Lower leg skin (tissue), 4 donors: Measurements from ENCODE around the gene ADPRH. TPM values are rescaled to one million over a fixed set of nuclear protein-coding genes. Genes with fewer than 3 reads are reported as not detected.

Source experiments
- DNase-seq, 2 donors: peaks; one replicate each; pipeline ENCODE4 v3.0.0-alpha.2; 2019; ENCODE audit warnings: low spot score in 2 of 2
- H3K4me3 ChIP-seq: fragments of 200-600 bp; sonication (generic); 2 replicates; pipeline ENCODE4 v1.5.1; 2017; ENCODE audit warnings: mild to moderate bottlenecking, low read depth; ENCODE audit not compliant: poor library complexity, severe bottlenecking
- POLR2A ChIP-seq, 2 donors: fragments of 450-650 bp; IDR thresholded peaks; one replicate each; pipeline ENCODE4 v1.6.1; 2016 to 2017; ENCODE audit warnings: antibody characterized with exemption in 2 of 2, mild to moderate bottlenecking in 1 of 2, moderate library complexity in 1 of 2
- WGBS, 2 donors: methylation state at CpG; one replicate each; pipeline ENCODE4 v1.1.5; 2018; 5-methylcytosine and 5-hydroxymethylcytosine counted together
- intact Hi-C: fragments of 100-400 bp; cut with DNase I; formaldehyde crosslinking; loops from one replicate; pipeline ENCODE4 v1.15.0; 2023; ENCODE audit warnings: low total_unique reads
- total RNA-seq, 4 donors: library from RNA; depleted of rRNA; stranded (reverse); fragments of >200 nt; gene quantifications; one replicate each; pipeline ENCODE4 v1.1.0, GENCODE V29; 2016
- TF ChIP-seq, protein P1 (sequence below), 3 donors: fragments of 450-650 bp; IDR thresholded peaks; one replicate each; pipeline ENCODE4 v1.5.1; 2016; ENCODE audit warnings: antibody characterized with exemption in 3 of 3, mild to moderate bottlenecking in 3 of 3, moderate library complexity in 2 of 3

Gene ADPRH
- total RNA-seq, 4 donors from 2014 or later = 1.1 to 3.6 (median 2.1) TPM

DNA sequence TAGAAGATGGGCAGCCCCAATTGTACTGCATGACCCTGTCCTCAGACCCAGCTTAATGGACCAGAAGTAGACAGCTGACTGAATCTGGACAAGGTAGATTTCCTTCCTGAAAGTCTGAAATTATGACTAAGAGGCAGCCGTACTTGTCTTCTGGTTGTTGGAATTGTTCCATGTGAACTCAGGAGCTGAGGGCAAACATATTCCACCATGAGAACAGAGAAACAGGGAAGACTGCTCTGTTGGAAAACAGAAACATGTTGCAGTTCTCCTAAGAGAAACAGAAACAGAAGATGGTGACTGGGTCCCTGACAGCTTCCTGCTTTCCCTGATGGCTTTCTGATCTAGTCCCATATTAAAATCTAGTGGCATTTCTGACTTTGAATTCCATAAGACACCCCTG is 57.0 kb downstream of the ADPRH start:
- intact Hi-C loops = no loop called here
- DNase-seq = no peak
- 20 to 23% methylated on average over 1 of the region's 1 CpG for WGBS, 2 donors
- no peak overlapping the region for H3K4me3 ChIP-seq
- TF ChIP-seq, protein P1, sequence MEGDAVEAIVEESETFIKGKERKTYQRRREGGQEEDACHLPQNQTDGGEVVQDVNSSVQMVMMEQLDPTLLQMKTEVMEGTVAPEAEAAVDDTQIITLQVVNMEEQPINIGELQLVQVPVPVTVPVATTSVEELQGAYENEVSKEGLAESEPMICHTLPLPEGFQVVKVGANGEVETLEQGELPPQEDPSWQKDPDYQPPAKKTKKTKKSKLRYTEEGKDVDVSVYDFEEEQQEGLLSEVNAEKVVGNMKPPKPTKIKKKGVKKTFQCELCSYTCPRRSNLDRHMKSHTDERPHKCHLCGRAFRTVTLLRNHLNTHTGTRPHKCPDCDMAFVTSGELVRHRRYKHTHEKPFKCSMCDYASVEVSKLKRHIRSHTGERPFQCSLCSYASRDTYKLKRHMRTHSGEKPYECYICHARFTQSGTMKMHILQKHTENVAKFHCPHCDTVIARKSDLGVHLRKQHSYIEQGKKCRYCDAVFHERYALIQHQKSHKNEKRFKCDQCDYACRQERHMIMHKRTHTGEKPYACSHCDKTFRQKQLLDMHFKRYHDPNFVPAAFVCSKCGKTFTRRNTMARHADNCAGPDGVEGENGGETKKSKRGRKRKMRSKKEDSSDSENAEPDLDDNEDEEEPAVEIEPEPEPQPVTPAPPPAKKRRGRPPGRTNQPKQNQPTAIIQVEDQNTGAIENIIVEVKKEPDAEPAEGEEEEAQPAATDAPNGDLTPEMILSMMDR (IDR thresholded peaks at IDR 0.05) = no peak
- TF ChIP-seq POLR2A (IDR thresholded peaks at IDR 0.05) = no peak

DNA sequence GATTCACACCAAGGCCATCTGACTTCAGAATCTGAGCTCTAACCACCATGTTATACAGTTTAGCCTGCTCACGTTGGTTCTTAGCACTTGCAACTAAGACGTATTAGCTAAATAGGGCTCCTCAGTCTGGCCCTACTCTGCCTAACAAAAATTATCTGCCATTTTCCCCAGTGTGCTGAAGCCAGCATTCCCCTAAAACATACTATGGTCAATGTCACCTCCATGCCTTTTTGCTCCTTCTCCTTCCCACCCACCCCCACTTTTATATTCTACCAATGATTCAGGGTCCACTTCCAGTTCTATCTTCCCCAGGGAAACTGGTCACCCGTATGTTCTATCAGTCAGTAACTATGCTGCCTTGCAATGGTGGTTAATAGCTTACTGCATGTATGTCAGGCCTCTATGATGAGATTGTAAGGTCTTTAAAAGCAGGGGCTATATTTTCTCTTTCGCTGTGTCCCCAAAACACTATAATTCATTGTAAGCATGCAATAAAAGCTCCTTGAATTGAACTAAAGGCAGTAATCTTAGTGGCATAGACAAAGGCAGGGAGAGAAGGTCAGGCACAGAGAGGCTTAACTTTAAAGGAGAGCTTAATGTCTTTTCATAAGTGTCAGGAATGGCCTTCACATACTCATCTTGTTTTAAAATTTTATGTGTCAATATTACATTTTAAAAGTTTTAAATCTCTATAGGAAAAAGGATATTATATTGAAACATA is 57.8 kb downstream of the ADPRH start:
- TF ChIP-seq, protein P1 (IDR thresholded peaks at IDR 0.05) = no peak
- TF ChIP-seq POLR2A (IDR thresholded peaks at IDR 0.05) = no peak
- H3K4me3 ChIP-seq = no peak overlapping the region
- intact Hi-C loops = no loop called here
- WGBS, 2 donors = 87 to 93% methylated on average over 4 of the region's 4 CpGs
- no peak for DNase-seq

DNA sequence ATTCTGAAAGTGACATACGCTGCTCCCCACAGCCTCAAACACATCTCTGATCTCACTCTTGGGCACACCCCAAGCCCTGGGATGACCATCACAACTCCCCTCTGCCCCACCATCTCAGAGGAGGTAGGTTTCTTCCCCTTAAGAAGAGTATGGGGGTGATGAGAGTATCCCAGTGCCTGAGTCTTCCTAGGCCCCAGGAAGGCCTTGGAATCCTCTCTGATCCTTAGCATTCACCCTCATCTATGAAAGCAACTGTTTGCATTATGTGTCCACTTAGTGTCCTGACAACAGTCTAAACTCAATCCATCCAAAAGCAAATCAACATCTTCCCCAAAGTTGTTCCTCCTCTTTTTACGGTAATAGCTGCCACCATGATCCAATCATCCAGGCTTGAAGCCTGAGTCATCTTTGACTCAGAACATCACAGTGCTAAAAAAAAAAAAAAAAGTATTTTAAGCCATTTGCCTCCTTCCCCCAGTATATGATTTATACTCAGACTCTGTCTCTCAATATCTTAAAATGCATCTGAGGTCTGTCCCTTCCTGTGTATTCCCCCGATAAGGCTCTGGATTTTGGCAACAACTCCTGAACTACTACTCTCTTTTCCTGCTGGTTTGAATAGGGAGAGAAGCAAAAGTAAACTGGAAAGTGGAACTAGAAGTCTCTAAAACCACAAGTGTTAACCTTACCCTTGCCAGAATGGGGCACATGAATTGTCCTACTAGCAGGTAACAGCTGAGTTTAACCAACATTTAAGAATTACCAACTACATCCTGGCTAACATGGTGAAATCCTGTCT is 58.6 kb downstream of the ADPRH start:
- intact Hi-C loops = no loop called here

More for the DNA sequence above, 58.6 kb downstream of the ADPRH start:
- DNase-seq = no peak
- TF ChIP-seq, protein P1 (IDR thresholded peaks at IDR 0.05) = no peak
- no peak for TF ChIP-seq POLR2A (IDR thresholded peaks at IDR 0.05)
- 62% methylated on average over 3 of the region's 3 CpGs for whole genome bisulfite sequencing, 2 donors
- H3K4me3 ChIP-seq = no peak overlapping the region

Other genes starting within 250 kb of the ADPRH start
- gene TMEM39A, start 115.9 kb upstream of the ADPRH start, total RNA-seq = 10 to 100 TPM; 20.9 to 39.9 (median 29.9) TPM
- 10 to 100 TPM in 3 of 4 donors, 1 to 10 TPM in 1; 9.9 to 17.5 (median 13.4) TPM for gene POGLUT1, start 110.5 kb upstream of the ADPRH start, total RNA-seq
- 10 to 100 TPM; 40.4 to 41.9 (median 40.5) TPM for gene TIMMDC1, start 80.9 kb upstream of the ADPRH start, total RNA-seq
- gene CD80, start 19.9 kb upstream of the ADPRH start, total RNA-seq = not detected
- 1 to 10 TPM in 1 of 4 donors, under 1 TPM in 3; 0.34 to 2.6 (median 0.82) TPM for gene PLA1A, start 18.4 kb downstream of the ADPRH start, total RNA-seq
- 1 to 10 TPM in 3 of 4 donors, under 1 TPM in 1; 0.97 to 1.9 (median 1.3) TPM for gene POPDC2, start 81.1 kb downstream of the ADPRH start, total RNA-seq
- gene COX17, start 97.9 kb downstream of the ADPRH start, total RNA-seq = 10 to 100 TPM; 16.2 to 43.1 (median 29.9) TPM
- gene CFAP91, start 123.5 kb downstream of the ADPRH start, total RNA-seq = 1 to 10 TPM in 3 of 4 donors, under 1 TPM in 1; 0.91 to 5.1 (median 1.7) TPM
- gene NR1I2, start 202.6 kb downstream of the ADPRH start, total RNA-seq = not detected